Measurements from ENCODE around the gene TGM5.
"Not testable (repeated sequence)": the region's sequence is repeated elsewhere in the genome, so short reads cannot be mapped to it uniquely, and the experiment has no call there.

TGM5 gene

GRCh38 chr15:43246261-43246774, 20.4 kb downstream of the TGM5 start:
- DNase-seq (ENCODE audit: low spot score) (no peak), FAIRE-seq (no peak)

- FAIRE-seq = no peak
These were observed 22.6 kb downstream of the TGM5 start for GRCh38 chr15:43244092-43244491.

GRCh38 chr15:43243020-43243645, 23.6 kb downstream of the TGM5 start:
- no peak for FAIRE-seq
- no peak for DNase-seq (ENCODE audit: low spot score)

More at GRCh38 chr15:43244092-43244491, 22.6 kb downstream of the TGM5 start:
- DNase-seq (ENCODE audit: low spot score) = no peak

- no peak for DNase-seq (ENCODE audit: low spot score)
- FAIRE-seq = no peak
These were observed 24.1 kb downstream of the TGM5 start for GRCh38 chr15:43242616-43243015.

- FAIRE-seq = no peak
These were observed 25.6 kb downstream of the TGM5 start for GRCh38 chr15:43241100-43241499.

GRCh38 chr15:43239732-43240491, 26.8 kb downstream of the TGM5 start:
- DNase-seq (ENCODE audit: low spot score) (peak; percentile 45), FAIRE-seq (peak; percentile 55)

More at GRCh38 chr15:43241100-43241499, 25.6 kb downstream of the TGM5 start:
- no peak for DNase-seq (ENCODE audit: low spot score)

- no peak for FAIRE-seq
- no peak for DNase-seq (ENCODE audit: low spot score)
These were observed 28.0 kb downstream of the TGM5 start for GRCh38 chr15:43238671-43239131.

- FAIRE-seq (no peak), DNase-seq (ENCODE audit: low spot score) (no peak)
These were observed 28.8 kb downstream of the TGM5 start for GRCh38 chr15:43237842-43238470.

- DNase-seq (ENCODE audit: low spot score) = no peak
- FAIRE-seq = no peak
These were observed 31.2 kb downstream of the TGM5 start for GRCh38 chr15:43235536-43235935.

- DNase-seq (ENCODE audit: low spot score) = no peak
- no peak for FAIRE-seq
These were observed 34.3 kb downstream of the TGM5 start for GRCh38 chr15:43232289-43232874.

- no peak for DNase-seq (ENCODE audit: low spot score)
- no peak for FAIRE-seq
These were observed 36.0 kb downstream of the TGM5 start for GRCh38 chr15:43230640-43231115.

GRCh38 chr15:43229977-43230376, 36.8 kb downstream of the TGM5 start:
- FAIRE-seq = no peak
- no peak for DNase-seq (ENCODE audit: low spot score)

- no peak for FAIRE-seq
These were observed 40.1 kb downstream of the TGM5 start for GRCh38 chr15:43226436-43227305.

GRCh38 chr15:43225950-43226255, 40.8 kb downstream of the TGM5 start:
- FAIRE-seq; DNase-seq (ENCODE audit: low spot score): not testable (repeated sequence)

More at GRCh38 chr15:43226436-43227305, 40.1 kb downstream of the TGM5 start:
- no peak for DNase-seq (ENCODE audit: low spot score)

- FAIRE-seq (no peak), DNase-seq (ENCODE audit: low spot score) (peak; percentile 65)
These were observed 41.4 kb downstream of the TGM5 start for GRCh38 chr15:43225201-43225949.

GRCh38 chr15:43221422-43221821, 45.3 kb downstream of the TGM5 start:
- FAIRE-seq = no peak
- no peak for DNase-seq (ENCODE audit: low spot score)

GRCh38 chr15:43220991-43221403, 45.7 kb downstream of the TGM5 start, which contains the start of gene EPB42:
Gene EPB42, minus strand, starts transcription at chr15:43221018. Its CDS starts 193 bp downstream, at chr15:43220825.
- FAIRE-seq (no peak), DNase-seq (ENCODE audit: low spot score) (no peak)

- DNase-seq (ENCODE audit: low spot score) = no peak
- no peak for FAIRE-seq
These were observed 46.5 kb downstream of the TGM5 start for GRCh38 chr15:43219929-43220928.
